Endothelial cell of umbilical vein (primary cell): Measurements from ENCODE around the gene C1QTNF8.

Source experiments
- EZH2 ChIP-seq: IDR thresholded peaks from 2 replicates; pipeline ENCODE4 v1.6.1; 2012; ENCODE audit warnings: borderline replicate concordance, low read depth, mild to moderate bottlenecking, moderate library complexity, low read length, inconsistent platforms; ENCODE audit not compliant: severe bottlenecking
- GATA2 ChIP-seq: IDR thresholded peaks from 2 replicates; pipeline ENCODE4 v1.7.0; 2011; ENCODE audit warnings: low read depth, mild to moderate bottlenecking, moderate library complexity, mixed read lengths, low read length; ENCODE audit not compliant: insufficient read length, insufficient read depth
- JUN ChIP-seq: IDR thresholded peaks from 2 replicates; pipeline ENCODE4 v1.6.1; 2011; ENCODE audit warnings: borderline replicate concordance, low read depth; ENCODE audit not compliant: insufficient read length, insufficient read depth
- POLR2A ChIP-seq: IDR thresholded peaks from 2 replicates; pipeline ENCODE4 v1.6.1; 2012; ENCODE audit warnings: low read depth, mild to moderate bottlenecking, control low read depth, low read length
- POLR2AphosphoS5 ChIP-seq: IDR thresholded peaks from 2 replicates; pipeline ENCODE4 v1.6.1; 2012; ENCODE audit warnings: low read depth, mild to moderate bottlenecking, control low read depth, low read length, moderate library complexity; ENCODE audit not compliant: insufficient read depth
- TF ChIP-seq, protein P1 (sequence below), 2 donors: IDR thresholded peaks; 1 replicate in 1 of 2; 2 replicates in 1 of 2; pipeline ENCODE4 v1.5.1; 2011; ENCODE audit warnings: low read length in 2 of 2, mild to moderate bottlenecking in 2 of 2, moderate library complexity in 2 of 2, control low read depth in 1 of 2, inconsistent platforms in 1 of 2, low read depth in 1 of 2; ENCODE audit not compliant: insufficient read depth in 1 of 2; ENCODE audit errors: extremely low read depth in 1 of 2
- TF ChIP-seq, protein P2 (sequence below): IDR thresholded peaks from 2 replicates; pipeline ENCODE4 v1.6.1; 2011; ENCODE audit not compliant: insufficient read depth, insufficient read length

DNA sequence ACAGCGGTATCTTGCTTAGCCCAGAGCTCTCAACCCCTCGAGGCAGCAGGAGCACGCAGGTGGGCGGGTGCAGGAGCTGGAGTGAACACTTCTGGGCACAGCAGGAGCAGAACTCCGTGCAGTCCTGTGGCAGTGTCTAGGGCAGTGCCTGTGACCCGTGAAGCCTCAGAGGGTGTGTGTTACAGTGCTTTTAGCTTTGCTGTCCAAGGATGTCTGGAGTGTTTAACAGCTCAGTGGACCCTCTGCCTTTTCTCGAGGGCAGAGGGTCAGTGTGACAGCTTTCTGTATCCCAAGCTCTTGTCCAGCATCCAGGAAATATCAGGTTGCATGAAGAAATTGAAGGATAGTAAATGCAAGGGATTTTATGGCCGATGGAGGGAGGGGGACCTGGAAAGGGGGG lies 39.8 kb downstream of the C1QTNF8 start:
- TF ChIP-seq, protein P1, sequence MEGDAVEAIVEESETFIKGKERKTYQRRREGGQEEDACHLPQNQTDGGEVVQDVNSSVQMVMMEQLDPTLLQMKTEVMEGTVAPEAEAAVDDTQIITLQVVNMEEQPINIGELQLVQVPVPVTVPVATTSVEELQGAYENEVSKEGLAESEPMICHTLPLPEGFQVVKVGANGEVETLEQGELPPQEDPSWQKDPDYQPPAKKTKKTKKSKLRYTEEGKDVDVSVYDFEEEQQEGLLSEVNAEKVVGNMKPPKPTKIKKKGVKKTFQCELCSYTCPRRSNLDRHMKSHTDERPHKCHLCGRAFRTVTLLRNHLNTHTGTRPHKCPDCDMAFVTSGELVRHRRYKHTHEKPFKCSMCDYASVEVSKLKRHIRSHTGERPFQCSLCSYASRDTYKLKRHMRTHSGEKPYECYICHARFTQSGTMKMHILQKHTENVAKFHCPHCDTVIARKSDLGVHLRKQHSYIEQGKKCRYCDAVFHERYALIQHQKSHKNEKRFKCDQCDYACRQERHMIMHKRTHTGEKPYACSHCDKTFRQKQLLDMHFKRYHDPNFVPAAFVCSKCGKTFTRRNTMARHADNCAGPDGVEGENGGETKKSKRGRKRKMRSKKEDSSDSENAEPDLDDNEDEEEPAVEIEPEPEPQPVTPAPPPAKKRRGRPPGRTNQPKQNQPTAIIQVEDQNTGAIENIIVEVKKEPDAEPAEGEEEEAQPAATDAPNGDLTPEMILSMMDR (IDR thresholded peaks at IDR 0.05; ENCODE audit: extremely low read depth in 1 of 2, insufficient read depth in 1 of 2, low read depth in 1 of 2, low read length in 2 of 2) = no peak
- TF ChIP-seq EZH2 (no peak), POLR2A (no peak), GATA2 (no peak), POLR2AphosphoS5 (no peak), JUN (no peak)
- TF ChIP-seq, protein P2, sequence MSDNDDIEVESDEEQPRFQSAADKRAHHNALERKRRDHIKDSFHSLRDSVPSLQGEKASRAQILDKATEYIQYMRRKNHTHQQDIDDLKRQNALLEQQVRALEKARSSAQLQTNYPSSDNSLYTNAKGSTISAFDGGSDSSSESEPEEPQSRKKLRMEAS = no peak
